GM18861 (cell line): ENCODE results near the gene COPRS.

Source experiments
- ATAC-seq: cut with Tn5 transposase; IDR thresholded peaks from one replicate; pipeline ENCODE4 v1.9.1; 2021; ENCODE audit not compliant: unreplicated experiment

COPRS gene, protein sequence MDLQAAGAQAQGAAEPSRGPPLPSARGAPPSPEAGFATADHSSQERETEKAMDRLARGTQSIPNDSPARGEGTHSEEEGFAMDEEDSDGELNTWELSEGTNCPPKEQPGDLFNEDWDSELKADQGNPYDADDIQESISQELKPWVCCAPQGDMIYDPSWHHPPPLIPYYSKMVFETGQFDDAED

GRCh38 chr17:31858642-31859486 lies at the start of gene COPRS:
COPRS (minus strand) TSS chr17:31859244; CDS start chr17:31859199, 45 bp downstream.
- ATAC-seq, result no peak

DNA sequence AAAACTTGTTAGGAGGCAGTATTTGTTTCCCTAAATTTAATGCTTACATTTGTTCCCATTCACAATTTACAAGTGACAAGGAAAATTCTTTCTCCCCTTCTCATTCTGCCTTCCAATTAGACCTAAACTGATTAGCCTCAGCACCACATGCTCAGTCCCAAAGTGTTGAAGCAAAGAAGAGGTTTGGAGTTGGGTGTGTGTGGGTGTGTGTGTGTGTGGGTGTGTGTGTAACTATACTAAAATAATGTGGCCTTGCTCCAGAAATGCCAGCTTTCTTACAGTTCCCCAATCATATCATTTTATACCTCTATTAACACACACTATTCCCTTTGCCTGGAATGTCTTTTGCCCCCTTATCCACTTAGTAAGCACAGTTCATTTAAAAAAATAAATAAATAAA lies 49.3 kb upstream of the COPRS start:
- no peak for ATAC-seq

- no peak for ATAC-seq
Observed at GRCh38 chr17:31907342-31907962, 48.4 kb upstream of the COPRS start.

- ATAC-seq, result no peak
Observed at GRCh38 chr17:31903401-31903800, 44.4 kb upstream of the COPRS start.

DNA sequence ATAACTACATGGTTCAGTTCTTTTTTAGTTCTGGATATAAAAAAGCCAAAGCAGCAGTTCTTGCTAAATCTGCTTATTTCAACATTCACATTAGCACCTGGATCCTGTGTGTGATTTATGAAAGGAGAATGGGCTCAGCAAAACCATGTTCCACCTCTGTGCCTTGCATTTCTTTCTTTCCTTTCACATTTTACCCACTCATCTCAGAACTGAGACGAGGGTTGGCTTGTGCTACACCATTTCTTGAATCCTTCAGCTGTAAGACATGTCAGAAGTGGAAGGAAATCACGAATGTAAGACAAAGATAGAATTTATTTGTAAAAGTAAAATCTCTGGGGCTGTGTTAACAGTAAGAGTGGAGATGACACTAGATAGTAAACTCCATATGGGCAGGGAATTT lies 43.6 kb upstream of the COPRS start:
- no peak for ATAC-seq

GRCh38 chr17:31900877-31901276 lies 41.8 kb upstream of the COPRS start:
- no peak for ATAC-seq

GRCh38 chr17:31888124-31888523 lies 29.1 kb upstream of the COPRS start:
- no peak for ATAC-seq

GRCh38 chr17:31882571-31882970 lies 23.5 kb upstream of the COPRS start:
- ATAC-seq, result no peak

DNA sequence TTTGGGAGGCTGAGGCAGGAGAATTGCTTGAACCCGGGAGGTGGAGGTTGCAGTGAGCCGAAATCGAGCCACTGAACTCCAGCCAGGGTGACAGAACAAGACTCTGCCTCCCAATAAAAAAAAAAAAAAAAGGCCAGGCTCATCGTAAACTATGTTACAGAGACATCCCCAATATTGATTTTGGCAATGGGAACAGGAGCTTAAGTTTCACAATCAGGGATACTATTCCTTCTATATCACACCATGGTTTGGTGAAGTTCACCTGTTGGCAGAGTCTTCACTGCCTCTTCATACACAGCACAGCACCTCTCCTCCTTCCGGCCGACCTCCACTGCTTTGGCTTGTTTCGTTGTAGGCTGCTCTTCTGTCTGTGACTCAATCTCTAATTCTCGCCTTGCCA lies 21.3 kb upstream of the COPRS start:
- ATAC-seq, result no peak

GRCh38 chr17:31878703-31879073 lies 19.6 kb upstream of the COPRS start:
- no peak for ATAC-seq

DNA sequence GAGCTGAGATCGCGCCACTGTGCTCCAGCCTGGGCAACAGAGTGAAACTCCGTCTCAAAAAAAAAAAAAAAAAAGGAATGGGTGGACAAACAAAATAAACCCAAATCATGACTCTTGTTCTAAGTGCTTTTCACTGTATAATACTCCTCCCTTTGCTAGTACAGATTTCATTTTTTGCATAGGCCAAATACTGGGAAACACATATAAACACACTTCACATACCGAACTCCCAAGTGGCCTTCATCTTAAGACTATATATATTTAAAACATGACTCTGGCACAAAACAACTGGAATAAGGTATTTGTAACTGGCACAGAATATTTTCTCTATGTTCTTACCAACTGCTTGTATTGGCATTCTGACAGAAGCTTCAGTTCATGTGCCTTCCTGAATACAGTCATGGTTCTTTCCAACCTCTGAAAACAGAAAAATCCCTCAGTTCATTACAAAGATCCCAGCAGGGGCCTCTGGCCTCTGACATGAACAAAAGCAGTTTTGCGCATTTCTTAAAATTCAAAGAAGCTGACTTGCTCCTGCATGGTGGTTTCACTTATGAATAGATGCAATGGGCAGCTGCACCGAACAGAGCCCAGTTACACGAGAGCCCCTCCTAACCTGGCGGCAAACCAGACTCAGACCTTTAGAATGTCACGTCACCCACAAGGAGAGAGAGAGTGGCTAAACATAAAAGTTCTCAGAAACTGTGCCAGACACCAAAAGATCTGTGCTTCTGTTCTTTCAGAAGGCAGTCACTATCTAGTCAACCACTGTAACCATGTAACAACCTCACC lies 19.1 kb upstream of the COPRS start:
- no peak for ATAC-seq

GRCh38 chr17:31877341-31877740 lies 18.3 kb upstream of the COPRS start:
- no peak for ATAC-seq

DNA sequence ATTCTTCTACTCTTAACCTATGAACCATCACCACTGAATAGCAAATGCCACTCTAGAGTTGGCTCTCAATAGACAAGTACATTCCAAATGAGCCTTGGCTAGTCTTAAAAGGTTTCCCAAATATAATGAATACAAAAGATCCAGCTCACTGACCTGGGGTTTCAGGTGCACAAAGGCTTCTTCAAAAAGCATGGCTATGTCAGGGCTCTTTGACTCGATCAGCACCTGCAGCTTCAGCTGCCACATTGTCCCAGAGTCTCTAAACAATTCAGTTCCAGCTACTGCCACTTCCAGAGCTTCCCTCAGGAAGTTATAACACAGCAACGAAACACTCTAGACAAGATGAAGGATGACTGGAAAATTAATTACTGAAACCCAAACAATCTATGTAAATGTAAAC lies 16.0 kb upstream of the COPRS start:
- ATAC-seq, result no peak

GRCh38 chr17:31869797-31870568 lies 10.9 kb upstream of the COPRS start:
- ATAC-seq, result no peak

- ATAC-seq, result no peak
Observed at GRCh38 chr17:31869031-31869430, 10.0 kb upstream of the COPRS start.

GRCh38 chr17:31859487-31860008 lies 504 bp upstream of the COPRS start:
- ATAC-seq, result no peak

- no peak for ATAC-seq
Observed at GRCh38 chr17:31857920-31858641, 963 bp downstream of the COPRS start.

GRCh38 chr17:31856750-31857149 lies 2.3 kb downstream of the COPRS start:
- no peak for ATAC-seq

- ATAC-seq, result no peak
Observed at GRCh38 chr17:31854672-31855071, 4.4 kb downstream of the COPRS start.
